ENCODE measurements around the gene TSC22D4. TPM values are rescaled to one million over a fixed set of nuclear protein-coding genes. Genes with fewer than 3 reads are reported as not detected.

TSC22D4 gene
- polyA plus RNA-seq, 2 of the 4 experiments (the other 2 are of a cell fraction), result 7.9 to 28.9 TPM

GRCh38 chr7:100509231-100509630 is 30.2 kb upstream of the TSC22D4 start:
- ChIA-PET CTCF (interaction anchor here (1.3 to 1.5 kb wide), 3 partner anchors 27 to 50 kb away, joined by 4 to 6 read pairs (median 5); no protein-coding TSS in a partner anchor), POLR2A (no interaction called here)
- Histone ChIP-seq H3K4me3 (no peak overlapping the region), H3K4me2 (no peak overlapping the region), H3K9me3 (no peaks in the 10 kb centered on the region), H3K4me1 (peaks cover 7% of the 10 kb centered on the region), H3K27ac (no peak overlapping the region)
- WGBS (ENCODE audit: missing lambda C conversion rate), result 81% methylated on average over 15 of the region's 15 CpGs
- DNase-seq (ENCODE audit: low read depth in 1 of 2, low spot score in 1 of 2), result no peak
- TF ChIP-seq CHD2 (IDR thresholded peaks at IDR 0.05; ENCODE audit: low read length, partially characterized antibody) (no peak), JUNB (IDR thresholded peaks at IDR 0.05) (no peak), TP53 (CRISPR knock-in tag; IDR thresholded peaks at IDR 0.05) (no peak), POLR2A (IDR thresholded peaks at IDR 0.05; ENCODE audit: low read length) (no peak), CTCF (IDR thresholded peaks at IDR 0.05) (no peak), NR3C1 (IDR thresholded peaks at IDR 0.05) (no peak), PBX3 (IDR thresholded peaks at IDR 0.05) (no peak), HMGXB4 (CRISPR knock-in tag; IDR thresholded peaks at IDR 0.05; ENCODE audit: borderline replicate concordance) (no peak), MAFK (IDR thresholded peaks at IDR 0.05; ENCODE audit: partially characterized antibody) (no peak)
- FAIRE-seq, result no peak
- ATAC-seq, result no peak

GRCh38 chr7:100506356-100506923 is 27.4 kb upstream of the TSC22D4 start:
- H3K4me1 ChIP-seq, result peaks cover 24% of the 10 kb centered on the region
- ATAC-seq (peak in 1 of 2 experiments; percentile 57; a peak in 3 of 6 replicates), DNase-seq (ENCODE audit: low read depth in 1 of 2, low spot score in 1 of 2) (peak in 1 of 2 experiments; percentile 57), FAIRE-seq (no peak)
- no peaks in the 10 kb centered on the region for H3K9me3 ChIP-seq
- TF ChIP-seq ZFP36 (IDR thresholded peaks at IDR 0.05; ENCODE audit: borderline replicate concordance, partially characterized antibody) (no peak), ZSCAN20 (CRISPR knock-in tag; IDR thresholded peaks at IDR 0.05) (no peak), TP53 (CRISPR knock-in tag; IDR thresholded peaks at IDR 0.05) (no peak), ESRRA (IDR thresholded peaks at IDR 0.05; ENCODE audit: borderline replicate concordance, low read length) (no peak), MAZ (IDR thresholded peaks at IDR 0.05; ENCODE audit: borderline replicate concordance, low read depth, low read length) (no peak), RARB (CRISPR knock-in tag; IDR thresholded peaks at IDR 0.05) (no peak), TFCP2L1 (CRISPR knock-in tag; IDR thresholded peaks at IDR 0.05) (no peak), MAFK (IDR thresholded peaks at IDR 0.05; ENCODE audit: partially characterized antibody) (no peak), ELK1 (IDR thresholded peaks at IDR 0.05; ENCODE audit: low read depth, low read length) (no peak), RFX5 (IDR thresholded peaks at IDR 0.05) (no peak), E2F6 (IDR thresholded peaks at IDR 0.05; ENCODE audit: borderline replicate concordance, low read depth) (no peak)
- H3K27ac ChIP-seq, result 0 out of 6 replicates have a peak overlapping the region, but pooled peaks of 1 of the 2 experiments have one; percentile 30
- CTCF ChIA-PET, result interaction anchor here (0.8 to 2.0 kb wide), 6 partner anchors 24 to 71 kb away, joined by 3 to 11 read pairs (median 4); no protein-coding TSS in a partner anchor
- 54% methylated on average over 8 of the region's 8 CpGs for WGBS (ENCODE audit: missing lambda C conversion rate)
- no peak overlapping the region for H3K4me3 ChIP-seq
- POLR2A ChIA-PET, result no interaction called here
- H3K4me2 ChIP-seq, result no peak overlapping the region

Data from A549 (cell line).